Activated T-cell treated with anti-CD3 and anti-CD28 coated beads, Interleukin-2, amount 50 U/mL, for 4 hours (primary cell): Measurements from ENCODE around the gene PRDM16. TPM values are rescaled to one million over a fixed set of nuclear protein-coding genes. Genes with fewer than 3 reads are reported as not detected.

Experiments used
- ATAC-seq, 2 donors: fragments of 200-7000 bp; cut with Tn5 transposase; one replicate each; pipeline ENCODE4 v1.10.0; 2021
- DNase-seq: peaks from one replicate; pipeline ENCODE4 v3.0.0-alpha.2; 2020
- H3K27me3 Mint-ChIP-seq: one replicate; pipeline ENCODE4 v1.8.0; 2021; ENCODE audit warnings: low read depth, mixed read lengths
- H3K36me3 Mint-ChIP-seq: one replicate; pipeline ENCODE4 v1.8.0; 2022; ENCODE audit warnings: mixed read lengths; ENCODE audit not compliant: insufficient read depth
- H3K4me1 Mint-ChIP-seq: one replicate; pipeline ENCODE4 v1.8.0; 2021; ENCODE audit warnings: low read depth, mixed read lengths
- H3K4me3 Mint-ChIP-seq: one replicate; pipeline ENCODE4 v1.8.0; 2021; ENCODE audit warnings: mild to moderate bottlenecking, moderate library complexity, mixed read lengths
- H3K9me3 Mint-ChIP-seq: one replicate; pipeline ENCODE4 v1.8.0; 2021; ENCODE audit warnings: mixed read lengths
- total RNA-seq, 3 donors: library from RNA; stranded (reverse); gene quantifications; one replicate each; pipeline ENCODE4 v1.2.1, GENCODE V29; 2021

Gene PRDM16
- total RNA-seq, 3 donors from 2014 or later = 0.05 to 0.22 TPM; not detected in 1

DNA sequence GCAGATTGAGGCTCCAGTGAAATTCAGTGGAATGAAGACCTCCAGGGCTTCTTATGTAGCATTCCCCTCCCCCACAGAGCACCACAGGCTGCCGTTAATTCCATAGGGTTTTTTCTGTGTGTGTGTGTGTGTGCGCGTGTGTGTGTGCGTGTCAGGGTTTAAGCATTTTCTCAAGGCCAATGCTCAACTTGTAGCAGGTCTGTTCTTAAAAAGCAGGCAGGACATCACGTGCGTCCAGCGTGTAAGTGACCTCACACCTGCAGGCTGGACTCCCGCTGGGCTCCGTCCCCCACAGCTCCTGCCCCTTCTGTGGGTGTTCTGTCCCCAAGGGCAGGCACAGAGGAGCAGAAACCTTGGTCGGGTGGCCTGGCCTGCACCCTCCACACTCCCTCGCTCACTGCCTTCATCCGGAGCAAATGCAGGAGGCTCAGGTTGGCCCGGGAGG, 5.3 kb downstream of the PRDM16 start:
- no peak for ATAC-seq
- DNase-seq = no peak
- Mint-ChIP-seq H3K4me3 (no peak overlapping the region), H3K4me1 (no peaks in the 10 kb centered on the region), H3K9me3 (no peaks in the 10 kb centered on the region), H3K27me3 (peaks cover 38% of the 10 kb centered on the region), H3K36me3 (no peaks in the 10 kb centered on the region)

GRCh38 chr1:3074800-3075199, 5.8 kb downstream of the PRDM16 start:
- ATAC-seq = no peak
- peaks cover 38% of the 10 kb centered on the region for H3K27me3 Mint-ChIP-seq
- H3K4me1 Mint-ChIP-seq = no peaks in the 10 kb centered on the region
- DNase-seq = no peak
- no peak overlapping the region for H3K4me3 Mint-ChIP-seq
- H3K9me3 Mint-ChIP-seq = no peaks in the 10 kb centered on the region
- H3K36me3 Mint-ChIP-seq = no peaks in the 10 kb centered on the region

DNA sequence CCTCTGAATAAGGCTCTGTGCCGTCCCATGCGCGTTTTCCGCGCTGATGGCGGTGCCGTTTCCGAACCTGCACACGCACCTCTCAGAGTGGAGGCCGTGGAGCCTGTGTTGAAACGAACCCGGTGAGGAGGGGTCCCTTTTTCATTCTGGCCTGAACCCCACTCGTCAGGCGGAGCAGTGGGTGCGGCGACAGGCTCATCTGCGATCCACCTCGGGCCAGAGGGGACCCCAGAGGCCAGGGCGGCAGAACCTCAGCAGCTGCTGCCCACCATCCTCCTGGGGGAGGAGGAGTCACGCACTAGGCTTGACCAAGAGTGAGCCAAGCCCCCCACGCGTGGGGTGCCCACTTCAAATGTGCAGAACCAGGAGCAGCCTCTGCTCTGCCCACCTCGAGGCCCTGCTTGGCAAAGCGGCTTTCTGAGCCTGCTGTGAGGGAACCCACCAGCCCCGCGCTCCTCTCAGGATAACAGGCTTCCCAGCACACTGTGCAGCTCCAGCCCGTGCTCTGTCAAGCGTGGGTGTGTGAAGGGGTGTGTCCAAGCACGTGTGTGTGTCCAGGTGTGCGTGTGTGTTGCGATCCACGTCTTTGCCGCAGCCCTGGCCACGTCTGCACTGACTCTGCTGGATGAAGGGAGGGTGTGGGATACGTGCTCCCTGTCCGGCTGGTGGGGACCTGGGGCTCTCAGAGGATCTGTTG, 6.8 kb downstream of the PRDM16 start:
- Mint-ChIP-seq H3K36me3 (no peaks in the 10 kb centered on the region), H3K9me3 (no peaks in the 10 kb centered on the region), H3K27me3 (peaks cover 37% of the 10 kb centered on the region), H3K4me3 (no peak overlapping the region), H3K4me1 (no peaks in the 10 kb centered on the region)
- DNase-seq = no peak
- ATAC-seq = no peak

DNA sequence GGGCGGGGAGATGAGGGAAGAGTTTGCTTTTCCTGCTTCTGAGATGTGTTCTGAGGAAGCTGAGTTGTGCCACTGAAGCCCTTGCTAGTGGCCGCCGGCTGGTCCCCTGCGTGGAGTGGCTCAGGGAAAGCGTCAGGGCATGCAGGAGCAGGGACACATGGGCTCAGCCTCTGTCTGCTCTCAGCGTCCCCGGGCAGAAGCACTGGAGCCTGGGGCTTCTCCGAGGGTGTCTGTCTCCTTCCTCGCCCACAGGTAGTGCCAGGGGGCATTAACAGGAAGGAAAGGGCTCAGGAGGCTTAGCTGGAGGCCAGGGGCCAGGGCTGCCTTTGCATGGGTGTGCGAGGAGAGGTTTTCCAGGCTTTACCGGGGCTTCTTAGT, 7.3 kb downstream of the PRDM16 start:
- Mint-ChIP-seq H3K9me3 (no peaks in the 10 kb centered on the region), H3K27me3 (peaks cover 34% of the 10 kb centered on the region), H3K4me3 (no peak overlapping the region), H3K36me3 (no peaks in the 10 kb centered on the region), H3K4me1 (no peaks in the 10 kb centered on the region)
- no peak for DNase-seq
- ATAC-seq = no peak

- DNase-seq (no peak), ATAC-seq (no peak)
- Mint-ChIP-seq H3K27me3 (peaks cover 26% of the 10 kb centered on the region), H3K9me3 (no peaks in the 10 kb centered on the region), H3K36me3 (no peaks in the 10 kb centered on the region), H3K4me3 (no peak overlapping the region), H3K4me1 (no peaks in the 10 kb centered on the region)
Observed at GRCh38 chr1:3077081-3077480, 8.1 kb downstream of the PRDM16 start.

GRCh38 chr1:3077561-3077960, 8.6 kb downstream of the PRDM16 start:
- H3K36me3 Mint-ChIP-seq = no peaks in the 10 kb centered on the region
- ATAC-seq = no peak
- no peaks in the 10 kb centered on the region for H3K9me3 Mint-ChIP-seq
- peaks cover 23% of the 10 kb centered on the region for H3K27me3 Mint-ChIP-seq
- H3K4me3 Mint-ChIP-seq = no peak overlapping the region
- no peak for DNase-seq
- H3K4me1 Mint-ChIP-seq = no peaks in the 10 kb centered on the region

DNA sequence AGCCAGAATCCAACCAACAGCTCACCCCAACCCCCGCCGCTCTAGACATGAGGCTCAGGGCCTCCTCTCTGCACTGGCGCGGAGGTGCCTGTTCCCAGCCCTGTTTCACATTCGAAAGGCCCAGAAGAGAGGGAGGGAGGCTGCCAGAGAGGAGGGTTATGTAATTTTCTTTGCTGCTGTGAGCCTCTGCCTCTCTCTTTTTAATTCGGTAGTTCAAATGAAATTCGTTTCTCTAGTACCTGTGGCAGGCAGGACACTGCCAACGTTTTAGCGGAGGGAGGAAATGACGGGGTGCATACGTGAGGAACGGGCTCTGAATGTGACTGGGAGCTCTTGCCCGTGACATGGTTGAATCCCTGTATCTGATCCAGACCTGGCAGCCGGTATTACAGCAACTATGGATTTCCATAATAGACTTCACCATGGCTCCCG, 9.4 kb downstream of the PRDM16 start:
- no peaks in the 10 kb centered on the region for H3K36me3 Mint-ChIP-seq
- ATAC-seq = no peak
- DNase-seq = no peak
- no peak overlapping the region for H3K4me3 Mint-ChIP-seq
- H3K4me1 Mint-ChIP-seq = no peaks in the 10 kb centered on the region
- no peaks in the 10 kb centered on the region for H3K9me3 Mint-ChIP-seq
- H3K27me3 Mint-ChIP-seq = peaks cover 23% of the 10 kb centered on the region

- no peak for ATAC-seq
- Mint-ChIP-seq H3K36me3 (no peaks in the 10 kb centered on the region), H3K27me3 (peaks cover 23% of the 10 kb centered on the region), H3K9me3 (no peaks in the 10 kb centered on the region), H3K4me3 (no peak overlapping the region), H3K4me1 (no peaks in the 10 kb centered on the region)
- DNase-seq = no peak
Observed at GRCh38 chr1:3078871-3079270, 9.9 kb downstream of the PRDM16 start.

DNA sequence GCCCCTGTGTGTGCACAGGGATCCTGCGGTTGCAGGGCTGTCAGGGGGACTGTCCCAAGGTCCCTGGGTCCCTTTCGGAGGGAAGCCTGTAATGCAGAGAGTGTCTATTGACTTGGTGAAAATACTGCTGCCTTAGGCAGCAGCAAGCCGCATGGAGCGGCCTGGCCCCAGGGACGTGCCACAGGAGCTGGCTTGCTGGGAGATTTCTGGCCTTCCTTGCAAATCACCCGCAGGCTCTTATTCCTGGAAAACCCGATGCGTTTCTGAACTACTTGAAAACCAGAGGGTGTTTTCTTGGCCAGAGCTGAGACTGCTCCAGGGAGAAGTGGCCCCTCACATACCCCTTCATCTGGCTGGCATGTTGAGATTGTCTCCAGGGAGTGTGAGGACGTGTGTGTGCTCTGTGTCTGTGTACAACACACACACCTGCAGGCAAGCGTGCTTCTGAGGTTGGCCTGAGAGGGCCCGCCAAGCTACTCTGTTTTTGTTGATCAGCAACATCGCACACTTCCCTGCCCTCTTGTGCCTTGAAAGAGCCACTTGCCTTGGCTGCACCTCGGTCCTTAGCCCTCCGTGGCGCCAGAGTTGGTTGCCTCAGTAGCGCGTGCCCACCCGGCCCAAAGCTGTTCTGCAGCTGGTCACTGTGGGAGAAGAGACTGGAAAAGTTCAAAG, 10.5 kb downstream of the PRDM16 start:
- Mint-ChIP-seq H3K4me3 (no peak overlapping the region), H3K36me3 (no peaks in the 10 kb centered on the region), H3K27me3 (peaks cover 20% of the 10 kb centered on the region), H3K4me1 (no peaks in the 10 kb centered on the region), H3K9me3 (no peaks in the 10 kb centered on the region)
- no peak for ATAC-seq
- no peak for DNase-seq

DNA sequence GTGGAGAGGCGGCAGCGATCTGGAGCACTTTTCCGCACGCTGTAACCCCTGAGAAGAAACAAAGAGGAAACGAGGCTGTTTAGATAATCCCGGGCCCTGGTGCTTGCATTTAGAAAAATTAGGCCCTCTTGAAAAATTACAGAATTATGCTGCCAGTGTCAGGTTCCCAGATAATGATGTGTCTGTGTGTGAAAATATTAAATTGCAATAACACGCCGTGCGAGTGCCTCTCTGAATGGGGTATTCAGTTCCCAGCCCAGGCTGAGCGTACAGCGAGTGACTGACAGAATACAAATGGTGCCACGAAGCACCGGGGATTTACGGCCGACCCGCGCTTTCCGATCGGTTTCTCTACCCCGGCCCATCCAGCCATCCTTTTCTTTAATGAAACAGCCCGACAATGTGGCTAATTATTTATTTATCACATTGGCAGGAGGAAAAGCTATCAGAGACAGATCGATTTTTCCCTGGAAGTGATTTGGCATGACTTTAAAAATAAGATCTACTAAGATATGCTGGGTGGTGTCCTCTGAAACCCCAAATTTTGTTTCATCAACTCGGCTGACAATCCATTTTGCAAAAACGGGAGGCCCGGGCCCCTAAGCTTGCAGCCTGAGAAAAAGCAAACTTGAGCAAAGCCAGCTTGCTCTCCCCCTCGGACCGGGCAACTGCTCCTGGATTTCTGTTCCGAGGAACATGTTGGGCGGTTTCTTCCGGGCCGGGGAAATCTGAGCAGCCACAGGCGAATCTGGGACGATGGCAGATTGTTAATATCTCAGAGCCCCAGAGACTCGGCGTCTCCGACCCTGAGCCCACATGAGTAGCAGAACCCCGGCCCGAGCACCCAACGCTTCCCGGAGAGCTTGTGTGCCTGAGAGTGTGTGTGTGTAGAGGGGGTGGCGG, 11.3 kb downstream of the PRDM16 start:
- no peak overlapping the region for H3K4me3 Mint-ChIP-seq
- ATAC-seq (no peak), DNase-seq (no peak)
- H3K36me3 Mint-ChIP-seq = no peaks in the 10 kb centered on the region
- H3K9me3 Mint-ChIP-seq = no peaks in the 10 kb centered on the region
- no peaks in the 10 kb centered on the region for H3K4me1 Mint-ChIP-seq
- H3K27me3 Mint-ChIP-seq = peaks cover 16% of the 10 kb centered on the region

- Mint-ChIP-seq H3K27me3 (peaks cover 13% of the 10 kb centered on the region), H3K4me3 (no peak overlapping the region), H3K36me3 (no peaks in the 10 kb centered on the region), H3K4me1 (no peaks in the 10 kb centered on the region), H3K9me3 (no peaks in the 10 kb centered on the region)
- ATAC-seq (no peak), DNase-seq (no peak)
Observed at GRCh38 chr1:3081171-3081683, 12.2 kb downstream of the PRDM16 start.

- Mint-ChIP-seq H3K36me3 (no peaks in the 10 kb centered on the region), H3K4me3 (no peak overlapping the region), H3K27me3 (peaks cover 12% of the 10 kb centered on the region), H3K4me1 (no peaks in the 10 kb centered on the region), H3K9me3 (no peaks in the 10 kb centered on the region)
- DNase-seq = no peak
- ATAC-seq = no peak
Observed at GRCh38 chr1:3082051-3082450, 13.0 kb downstream of the PRDM16 start.

- Mint-ChIP-seq H3K36me3 (no peaks in the 10 kb centered on the region), H3K9me3 (no peaks in the 10 kb centered on the region), H3K27me3 (peaks cover 10% of the 10 kb centered on the region), H3K4me3 (no peak overlapping the region), H3K4me1 (no peaks in the 10 kb centered on the region)
- no peak for DNase-seq
- no peak for ATAC-seq
Observed at GRCh38 chr1:3082571-3083516, 13.8 kb downstream of the PRDM16 start.
